Erythroblast (primary cell): Measurements from ENCODE around the gene BNIP5.

ENCODE experiments used
- GATA1 ChIP-seq: IDR thresholded peaks from 2 replicates; pipeline ENCODE4 v1.6.1; 2011; ENCODE audit warnings: low read depth, mild to moderate bottlenecking, control low read depth, low read length, moderate library complexity
- POLR2A ChIP-seq: IDR thresholded peaks from 2 replicates; pipeline ENCODE4 v1.6.1; 2011; ENCODE audit warnings: mild to moderate bottlenecking, low read length

GRCh38 chr6:36376742-36377141 lies 40.1 kb upstream of the BNIP5 start:
- TF ChIP-seq POLR2A (no peak), GATA1 (no peak)
